GM18505 (cell line): ENCODE measurements around the gene JPH4.
A peak's percentile ranks its signal among the peaks of the same experiment; 100 is the strongest.

Experiments
- ATAC-seq: cut with Tn5 transposase; IDR thresholded peaks from one replicate; pipeline ENCODE4 v1.9.1; 2021; ENCODE audit not compliant: unreplicated experiment
- POLR2A ChIP-seq: IDR thresholded peaks from 4 replicates; pipeline ENCODE4 v1.6.1; 2011; ENCODE audit warnings: borderline replicate concordance; ENCODE audit not compliant: insufficient read depth, insufficient read length; ENCODE audit errors: extremely low read depth

The JPH4 gene

DNA sequence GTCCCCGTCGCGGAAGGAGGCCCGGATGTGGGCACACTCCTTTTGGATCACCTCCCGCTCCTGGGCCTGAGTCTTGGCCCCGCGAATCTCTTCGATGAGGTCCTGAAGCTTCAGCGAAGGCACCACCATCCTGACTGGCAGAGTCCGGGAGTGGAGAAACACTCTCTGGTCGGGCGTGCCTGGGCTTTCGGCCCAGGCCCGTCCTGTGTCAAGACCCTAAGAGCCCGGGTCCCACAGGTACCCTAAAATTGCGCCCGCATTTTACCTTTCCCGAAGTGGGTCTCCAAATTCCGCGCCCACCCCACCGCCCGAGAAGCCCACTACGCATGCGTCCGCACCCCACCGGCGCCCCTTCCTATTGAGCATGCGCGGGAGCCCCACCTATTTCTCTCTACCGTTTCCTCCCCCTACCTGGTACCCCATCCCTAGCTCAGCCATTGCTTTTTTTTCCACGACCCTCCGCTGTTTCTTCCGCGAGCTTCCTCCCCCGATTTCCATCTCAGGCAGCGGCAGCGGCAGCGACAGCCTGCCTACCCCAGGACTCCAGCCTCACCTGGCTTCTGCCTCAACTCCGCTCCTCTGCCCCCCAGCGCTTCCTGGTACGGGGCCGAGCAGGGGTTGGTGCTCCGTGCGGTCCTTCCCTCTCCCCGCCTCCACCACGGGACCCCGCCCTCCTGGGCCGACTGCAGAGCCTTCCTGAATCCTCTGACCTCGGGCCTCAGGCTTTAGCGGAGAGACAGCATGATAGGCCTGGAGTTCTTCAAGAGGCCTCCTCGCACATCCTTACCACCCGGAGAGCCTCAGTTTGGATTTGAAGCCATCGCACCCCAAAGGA lies 11.2 kb downstream of the JPH4 start, which contains the start of gene AP1G2:
AP1G2 (minus strand) TSS at position 606 of the 835 bp plus-strand sequence; CDS start at position 129, 477 bp downstream.
- TF ChIP-seq POLR2A, result peak; percentile 97
- ATAC-seq, result peak; percentile 75

DNA sequence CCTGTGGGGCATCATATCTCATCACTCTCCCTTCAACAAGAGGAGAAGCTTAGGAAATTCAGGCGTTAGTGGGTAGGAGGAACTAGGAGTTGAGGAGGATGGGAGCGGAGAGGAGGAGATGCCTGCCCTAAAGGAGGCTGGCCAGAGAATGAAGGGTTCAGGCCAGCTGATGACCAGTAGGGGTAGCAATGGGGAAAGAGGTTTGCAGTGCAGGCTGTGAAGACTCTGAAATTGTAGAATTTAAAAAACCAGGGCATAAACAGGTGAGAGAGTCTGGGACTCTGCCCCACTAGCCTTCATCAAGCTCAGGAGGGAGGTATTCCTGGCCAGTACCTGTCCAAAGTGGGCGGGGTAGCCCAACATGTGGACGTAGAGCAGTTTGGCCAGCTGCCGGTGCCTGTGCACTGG lies 11.8 kb downstream of the JPH4 start:
- TF ChIP-seq POLR2A, result no peak
- peak; percentile 11 for ATAC-seq

DNA sequence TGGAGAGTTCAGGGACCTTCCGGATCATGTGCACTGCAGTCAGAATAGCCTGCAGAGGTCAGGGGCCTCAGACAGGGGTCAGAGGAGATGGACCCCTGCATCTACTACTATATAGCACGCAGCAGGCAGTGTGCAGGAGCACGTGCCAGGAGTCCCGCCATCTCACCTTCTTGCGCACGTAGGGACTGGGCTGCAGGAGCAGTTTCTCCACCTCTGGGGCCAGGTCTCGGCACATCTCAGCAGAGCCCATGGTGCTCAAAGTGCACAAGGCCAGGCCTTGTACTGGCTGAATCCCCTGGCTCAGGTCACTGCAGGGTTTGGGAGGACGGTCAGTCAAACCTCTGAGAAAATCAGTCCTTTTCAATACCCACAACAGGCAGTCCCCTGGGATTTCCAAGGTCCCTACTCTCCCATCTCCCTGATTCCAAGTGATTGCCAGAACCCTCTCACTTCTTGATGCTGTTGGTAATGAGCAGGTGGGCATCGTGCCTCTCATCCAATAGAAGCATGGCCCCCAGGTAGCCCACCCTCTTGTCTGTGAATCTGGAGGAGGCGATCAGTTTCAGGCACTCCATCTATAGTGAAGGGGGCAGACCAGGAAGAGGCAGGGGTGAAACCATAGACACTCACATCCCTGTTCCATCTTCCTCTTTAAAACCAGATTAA lies 12.3 kb downstream of the JPH4 start:
- ATAC-seq, result no peak
- no peak for TF ChIP-seq POLR2A

DNA sequence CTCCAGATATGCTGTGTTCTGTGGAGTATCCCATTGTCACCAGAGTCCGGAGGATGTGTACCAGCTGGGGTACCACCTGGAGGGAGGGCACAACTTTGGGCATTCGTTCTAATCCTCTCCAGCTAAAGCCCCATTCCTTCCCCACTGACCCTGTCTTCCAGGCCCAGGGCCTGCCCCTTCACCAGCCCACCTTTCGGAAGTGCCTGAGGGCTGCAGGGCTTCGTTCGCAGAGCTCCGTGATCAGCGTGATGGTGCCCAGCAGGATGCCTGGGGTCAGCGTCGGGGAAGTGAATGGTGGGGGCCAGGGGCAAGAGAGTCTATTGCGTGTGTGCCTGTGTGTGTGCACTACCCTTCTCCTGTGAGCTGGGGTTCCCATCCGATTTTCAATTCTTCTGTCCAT lies 13.0 kb downstream of the JPH4 start:
- no peak for ATAC-seq
- no peak for TF ChIP-seq POLR2A

DNA sequence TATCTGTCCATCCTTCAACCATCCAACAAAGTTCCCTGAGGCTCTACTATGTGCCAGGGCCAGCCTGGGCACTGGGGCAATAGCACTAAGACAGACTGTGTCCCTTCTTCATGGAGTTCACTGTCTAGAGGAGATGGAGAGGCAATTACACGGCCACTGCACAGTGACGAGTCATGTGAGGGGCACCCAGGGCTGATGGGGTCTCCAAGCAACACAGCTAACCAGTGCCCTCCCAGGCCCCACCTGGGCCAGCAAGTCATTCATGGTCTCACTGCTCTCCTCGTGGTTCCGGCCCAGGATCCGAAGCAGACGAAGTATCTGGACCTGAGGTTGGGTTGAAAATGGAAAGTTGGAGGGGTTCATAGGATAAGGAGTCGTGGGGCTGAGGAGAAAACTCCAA lies 13.7 kb downstream of the JPH4 start:
- ATAC-seq, result no peak
- no peak for TF ChIP-seq POLR2A

DNA sequence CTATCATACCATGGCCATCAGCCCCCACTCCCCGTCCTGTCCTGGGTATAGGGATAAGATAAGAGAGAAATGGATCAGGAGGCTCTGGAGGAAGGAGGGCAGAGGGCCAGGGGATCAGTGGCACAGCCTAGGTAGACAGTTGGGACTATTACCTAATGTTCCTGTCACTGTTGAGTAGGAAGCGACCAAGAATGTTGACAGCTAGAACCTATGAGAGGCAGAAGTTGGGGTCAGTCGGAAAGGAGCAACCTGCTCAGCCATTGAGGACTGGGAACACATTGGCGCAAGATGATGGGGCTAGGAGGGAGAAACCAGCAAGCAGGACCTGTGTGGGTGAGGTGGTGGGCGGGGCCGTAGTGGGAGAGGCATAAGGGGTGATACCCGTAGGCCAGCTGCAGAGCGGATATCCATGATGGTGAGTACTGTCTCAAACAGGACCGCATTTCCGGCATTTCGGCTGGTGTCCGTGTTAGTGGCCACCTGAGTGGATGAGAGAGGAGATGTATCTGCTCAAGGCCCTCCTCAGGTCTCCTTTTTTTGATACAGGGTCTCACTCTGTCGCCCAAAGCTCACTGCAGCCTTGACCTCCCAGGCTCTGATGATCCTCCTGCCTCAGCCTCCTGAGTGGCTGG lies 14.3 kb downstream of the JPH4 start:
- no peak for ATAC-seq

DNA sequence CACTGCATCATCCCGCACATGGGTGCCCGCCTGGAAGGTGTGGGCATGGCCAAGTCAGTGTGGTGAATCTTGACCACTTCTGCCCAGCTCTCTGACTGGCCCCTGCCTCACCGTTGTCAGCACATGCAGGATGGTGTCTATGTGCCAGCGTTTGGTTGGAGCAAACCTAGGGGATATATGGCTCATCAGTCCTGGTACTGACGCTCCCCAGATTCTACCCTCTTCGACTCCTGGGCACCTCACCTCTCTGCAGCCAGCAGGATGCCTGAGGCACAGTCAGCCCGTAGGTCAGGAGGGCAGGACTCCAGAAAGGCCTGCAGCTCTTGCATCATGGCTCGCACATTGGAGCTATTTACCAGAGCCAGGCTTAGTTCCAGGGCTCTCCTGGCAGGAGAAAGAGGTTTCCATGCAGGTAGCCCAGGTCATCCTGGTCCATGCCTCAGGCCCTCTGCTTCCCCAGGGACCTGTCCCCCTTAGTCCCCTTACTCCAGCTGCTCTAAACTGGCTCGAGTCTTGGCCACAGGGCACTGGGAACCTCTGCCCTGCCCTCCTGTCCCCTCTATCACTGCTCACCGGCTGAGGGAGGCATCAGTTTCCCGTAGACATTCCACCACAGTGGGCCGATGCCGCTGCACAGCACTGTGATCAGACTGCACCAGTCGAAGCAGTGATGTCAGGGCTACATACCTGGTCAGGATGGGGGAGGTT lies 15.0 kb downstream of the JPH4 start:
- no peak for ATAC-seq
- peak; percentile 31 for TF ChIP-seq POLR2A

More for the DNA sequence above, 14.3 kb downstream of the JPH4 start:
- TF ChIP-seq POLR2A, result peak; percentile 50

DNA sequence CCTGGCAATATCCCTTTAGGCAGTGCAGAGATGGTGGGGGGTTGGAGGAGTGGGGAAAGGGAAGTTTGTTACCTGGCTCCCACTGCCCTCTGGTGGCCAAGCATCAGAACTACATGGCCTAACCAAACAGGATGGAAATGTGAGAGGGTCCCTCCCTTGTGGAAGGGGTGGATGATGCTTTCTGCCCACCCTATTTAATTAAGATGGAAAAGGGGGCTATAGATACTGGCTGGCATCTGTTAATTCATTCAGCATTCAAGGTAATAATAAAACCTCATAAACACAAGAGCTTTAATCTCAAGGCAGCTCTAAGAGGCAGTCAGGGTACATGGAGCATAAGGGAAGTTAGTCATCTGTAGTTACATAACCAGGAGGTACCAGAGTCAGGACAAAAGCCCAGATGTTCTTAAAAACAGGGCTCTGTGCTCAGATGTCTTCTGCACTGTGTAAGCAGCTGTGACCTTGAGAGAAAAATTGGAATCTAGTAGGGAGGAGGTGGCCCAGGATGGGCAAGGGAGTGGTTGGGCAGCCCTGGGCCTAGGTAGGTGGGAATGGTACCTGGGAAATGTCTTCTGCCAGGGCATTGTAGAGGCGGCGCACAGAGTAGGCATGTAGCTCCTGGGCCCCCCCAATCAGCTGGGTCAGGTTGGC lies 15.6 kb downstream of the JPH4 start:
- ATAC-seq, result no peak
- no peak for TF ChIP-seq POLR2A

DNA sequence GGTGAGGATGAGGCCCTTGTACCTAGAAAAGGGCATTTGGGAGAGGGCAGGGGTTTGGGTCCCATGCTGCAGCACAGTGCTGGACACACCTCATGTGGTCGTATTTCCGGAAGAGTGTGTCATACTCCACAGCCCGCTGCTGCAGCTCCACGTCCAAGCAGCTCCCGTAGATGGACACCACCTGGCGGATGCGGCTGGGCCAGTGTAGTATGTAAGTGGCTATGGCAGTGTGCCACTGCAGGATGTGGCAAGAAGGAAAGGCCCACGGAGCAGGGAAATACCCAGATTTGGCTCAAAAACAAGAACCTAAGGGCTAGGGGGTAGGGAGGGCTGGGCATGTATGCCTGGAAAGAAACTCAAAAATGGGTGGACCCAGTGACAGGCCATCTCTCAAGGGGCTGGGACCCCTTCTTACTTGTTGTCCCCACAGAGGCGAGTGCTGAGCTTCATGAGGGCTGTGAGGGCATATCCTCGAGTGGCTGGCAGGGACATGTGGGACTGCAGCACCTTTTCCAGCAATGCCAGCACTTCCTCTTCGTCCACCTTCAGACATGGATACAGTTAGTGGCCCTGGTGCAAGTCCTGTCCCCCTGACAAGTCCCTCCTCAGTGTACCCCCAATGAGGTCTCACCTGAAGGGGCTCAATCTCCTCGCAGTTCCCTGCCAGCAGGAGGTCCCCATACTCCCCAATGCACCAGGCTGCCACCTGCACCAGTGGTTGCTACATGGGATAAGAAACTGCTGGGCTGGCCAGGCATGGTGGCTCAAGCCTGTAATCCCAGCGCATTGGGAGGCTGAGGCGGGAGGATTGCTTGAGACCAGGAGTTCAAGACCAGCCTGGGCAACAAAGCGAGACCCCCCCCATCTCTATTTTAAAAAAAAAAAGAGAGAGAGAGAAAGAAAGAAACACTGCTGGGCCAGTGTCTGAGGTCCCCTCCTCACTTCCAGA lies 16.4 kb downstream of the JPH4 start:
- ATAC-seq, result no peak
- peak; percentile 29 for TF ChIP-seq POLR2A

DNA sequence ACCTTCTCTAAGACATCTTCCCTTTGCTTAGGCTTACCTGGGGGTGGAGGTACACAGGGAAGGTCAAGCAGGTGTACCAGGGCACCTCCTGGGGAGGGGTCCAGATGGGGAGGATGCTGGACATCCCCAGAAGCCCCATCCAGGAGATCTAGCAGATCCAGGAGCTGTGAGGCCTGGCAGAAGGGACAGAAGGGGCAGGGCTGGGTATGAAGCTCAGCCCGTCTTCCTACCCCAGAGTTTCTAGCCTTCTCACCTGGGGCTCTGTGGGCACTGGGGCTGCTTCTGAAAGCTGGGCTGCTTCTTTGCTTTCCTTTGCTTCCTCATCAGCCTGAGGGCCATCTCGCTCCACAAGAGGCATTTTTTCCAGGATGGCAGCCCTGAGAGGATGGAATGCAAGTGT lies 17.3 kb downstream of the JPH4 start:
- ATAC-seq, result no peak

DNA sequence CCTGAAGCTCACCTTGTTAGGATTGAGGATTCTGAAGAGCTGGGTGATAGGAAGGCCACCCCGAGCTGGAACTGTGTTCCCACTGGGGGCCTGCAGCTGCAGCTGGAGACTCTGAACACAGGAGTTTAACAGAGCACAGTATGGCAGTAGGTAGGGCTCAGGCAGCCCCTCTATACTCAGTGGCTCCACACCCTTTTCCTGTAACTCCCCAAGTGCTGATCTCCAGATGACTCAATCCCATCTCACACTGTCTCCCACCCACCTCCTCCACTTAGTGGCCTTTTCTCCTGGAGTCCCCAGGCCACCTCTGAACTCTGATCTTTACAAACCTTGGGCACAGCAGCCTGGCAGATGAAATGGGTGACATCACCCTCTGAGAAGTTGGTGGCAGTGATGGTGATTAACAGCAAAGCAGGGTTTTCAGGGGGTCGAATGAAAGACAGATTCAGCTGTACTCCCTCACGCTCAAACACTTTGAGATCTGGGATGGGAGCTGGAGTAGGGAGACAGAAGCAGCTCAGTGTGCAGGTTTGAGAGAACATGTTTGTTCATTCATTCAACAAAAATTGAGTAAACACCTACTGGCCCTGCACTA lies 18.6 kb downstream of the JPH4 start:
- no peak for ATAC-seq
- TF ChIP-seq POLR2A, result no peak

More for the DNA sequence above, 17.3 kb downstream of the JPH4 start:
- no peak for TF ChIP-seq POLR2A

DNA sequence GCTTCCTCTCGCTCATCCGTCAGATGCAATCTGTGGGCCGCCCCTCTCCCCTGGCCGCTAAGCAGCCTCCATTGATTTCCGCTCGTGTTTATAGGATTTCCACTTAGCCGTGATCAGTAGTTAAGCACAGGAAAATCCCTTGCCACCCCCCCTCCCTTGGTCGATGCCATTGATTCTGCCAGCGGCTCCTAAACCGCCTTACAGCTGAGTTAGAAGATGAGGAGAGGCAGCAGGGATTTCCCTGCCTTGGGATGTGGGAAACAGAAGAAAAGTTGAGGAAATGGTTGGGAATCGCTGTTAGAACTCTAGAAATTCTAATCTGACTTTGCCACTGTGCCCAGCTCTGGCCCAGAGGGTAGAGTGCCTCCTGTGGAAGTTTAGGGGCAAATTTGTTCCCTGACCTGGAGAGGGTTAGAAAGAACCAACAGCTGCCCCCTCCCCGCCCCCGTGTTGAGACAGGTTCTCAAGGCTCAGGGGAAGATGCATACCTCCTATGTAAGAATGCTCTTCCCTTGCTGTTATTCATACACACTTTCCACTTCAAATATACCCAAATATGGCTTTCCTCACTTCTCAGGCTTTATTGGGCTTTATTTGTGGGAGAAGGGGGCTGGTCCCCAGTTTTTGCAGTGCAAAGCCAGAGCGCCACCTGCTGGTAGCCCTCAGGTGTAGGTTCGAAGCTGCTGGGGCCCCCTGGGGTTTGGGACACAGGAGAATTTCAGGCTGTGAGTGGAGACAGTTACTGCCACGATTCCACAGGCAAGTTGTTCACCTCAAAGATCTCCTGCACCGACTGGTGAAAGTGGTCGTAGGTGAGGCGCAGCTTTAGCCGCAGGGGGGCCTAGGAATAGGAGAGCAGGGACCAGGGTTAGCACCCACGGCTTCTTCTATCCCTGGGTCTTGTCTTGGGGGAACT lies 19.3 kb downstream of the JPH4 start:
- TF ChIP-seq POLR2A, result peak; percentile 19
- ATAC-seq, result no peak
